Subcutaneous adipose tissue (tissue), 4 donors: ENCODE results near the gene KIRREL3. TPM values are rescaled to one million over a fixed set of nuclear protein-coding genes. Genes with fewer than 3 reads are reported as not detected.

Experiments
- total RNA-seq, 4 donors: library from RNA; depleted of rRNA; stranded (reverse); fragments of >200 nt; gene quantifications; one replicate each; pipeline ENCODE4 v1.1.0, GENCODE V29; 2016
- TF ChIP-seq, protein P1 (sequence below): fragments of 450-650 bp; IDR thresholded peaks from one replicate; pipeline ENCODE4 v1.5.1; 2016; ENCODE audit warnings: low read depth, mild to moderate bottlenecking, control low read depth, antibody characterized with exemption, moderate library complexity

The KIRREL3 gene
- total RNA-seq, 4 donors from 2014 or later, result not detected

DNA sequence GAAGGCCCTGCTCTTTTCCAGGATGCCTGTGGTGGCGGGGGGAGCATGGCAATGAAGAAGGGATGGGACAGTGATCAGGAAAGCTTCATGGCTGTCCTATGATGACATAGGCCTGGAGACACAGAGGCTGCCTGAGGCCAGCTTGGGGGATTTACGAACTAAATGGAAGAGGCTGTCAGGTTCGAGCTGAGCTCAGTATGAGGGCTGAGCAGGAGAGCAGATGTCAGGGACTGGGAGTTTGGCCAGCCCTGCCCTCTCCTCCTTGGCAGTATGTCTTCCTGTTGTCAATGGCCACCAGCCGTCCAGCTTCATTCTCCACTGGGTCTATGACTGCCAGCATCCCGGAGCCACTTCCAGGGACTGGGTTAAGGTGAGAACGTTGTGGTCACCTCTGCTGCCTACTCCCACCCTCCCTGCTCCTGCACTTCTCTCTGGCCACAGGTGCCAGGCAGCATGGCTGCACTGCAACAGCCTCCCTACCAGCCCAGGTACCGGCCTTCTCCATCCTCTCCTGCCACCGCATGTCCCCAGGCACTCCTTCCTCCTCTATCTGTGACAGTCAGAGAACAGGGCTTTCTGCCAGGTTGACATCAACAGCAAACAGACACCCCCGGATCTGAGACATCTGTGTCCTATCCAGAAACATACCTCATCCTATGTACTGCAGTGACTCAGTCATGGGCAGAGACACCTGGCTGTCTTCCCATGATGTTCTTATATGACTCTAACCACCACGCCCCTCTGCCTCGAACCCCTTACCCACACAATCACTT is 75.1 kb downstream of the KIRREL3 start:
- TF ChIP-seq, protein P1, sequence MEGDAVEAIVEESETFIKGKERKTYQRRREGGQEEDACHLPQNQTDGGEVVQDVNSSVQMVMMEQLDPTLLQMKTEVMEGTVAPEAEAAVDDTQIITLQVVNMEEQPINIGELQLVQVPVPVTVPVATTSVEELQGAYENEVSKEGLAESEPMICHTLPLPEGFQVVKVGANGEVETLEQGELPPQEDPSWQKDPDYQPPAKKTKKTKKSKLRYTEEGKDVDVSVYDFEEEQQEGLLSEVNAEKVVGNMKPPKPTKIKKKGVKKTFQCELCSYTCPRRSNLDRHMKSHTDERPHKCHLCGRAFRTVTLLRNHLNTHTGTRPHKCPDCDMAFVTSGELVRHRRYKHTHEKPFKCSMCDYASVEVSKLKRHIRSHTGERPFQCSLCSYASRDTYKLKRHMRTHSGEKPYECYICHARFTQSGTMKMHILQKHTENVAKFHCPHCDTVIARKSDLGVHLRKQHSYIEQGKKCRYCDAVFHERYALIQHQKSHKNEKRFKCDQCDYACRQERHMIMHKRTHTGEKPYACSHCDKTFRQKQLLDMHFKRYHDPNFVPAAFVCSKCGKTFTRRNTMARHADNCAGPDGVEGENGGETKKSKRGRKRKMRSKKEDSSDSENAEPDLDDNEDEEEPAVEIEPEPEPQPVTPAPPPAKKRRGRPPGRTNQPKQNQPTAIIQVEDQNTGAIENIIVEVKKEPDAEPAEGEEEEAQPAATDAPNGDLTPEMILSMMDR, result no peak

DNA sequence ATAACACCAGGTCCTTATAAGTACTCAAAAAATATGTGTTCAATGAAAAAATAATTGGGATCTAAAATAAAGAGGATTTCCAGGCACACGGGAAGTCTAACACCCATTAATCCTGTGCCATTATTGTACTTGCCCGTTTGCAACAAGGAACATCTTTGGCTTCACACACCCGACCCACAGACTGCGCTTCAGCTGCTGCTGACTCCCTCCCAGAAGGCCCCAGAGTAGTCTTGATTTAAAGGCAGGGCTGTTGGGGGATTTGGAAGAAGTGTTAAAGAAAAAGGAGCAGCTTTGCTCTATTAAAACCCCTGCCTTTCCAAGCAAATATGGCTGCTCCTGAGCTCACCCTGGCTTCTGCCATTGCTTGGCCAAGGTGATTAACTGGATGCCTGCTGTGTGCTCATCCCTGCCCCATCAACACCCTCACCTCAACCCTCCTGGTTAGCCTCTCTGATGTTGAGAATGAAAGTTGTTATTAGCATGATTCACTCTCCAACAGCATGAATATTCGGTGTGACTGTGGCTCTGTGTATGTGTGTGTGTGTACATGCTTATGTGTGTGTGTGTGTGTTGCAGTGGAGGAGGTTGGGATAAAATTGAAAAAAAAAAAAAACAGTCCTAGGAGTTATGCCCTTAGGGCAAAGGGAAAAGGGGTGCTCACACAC is 76.1 kb downstream of the KIRREL3 start:
- TF ChIP-seq, protein P1, result no peak

DNA sequence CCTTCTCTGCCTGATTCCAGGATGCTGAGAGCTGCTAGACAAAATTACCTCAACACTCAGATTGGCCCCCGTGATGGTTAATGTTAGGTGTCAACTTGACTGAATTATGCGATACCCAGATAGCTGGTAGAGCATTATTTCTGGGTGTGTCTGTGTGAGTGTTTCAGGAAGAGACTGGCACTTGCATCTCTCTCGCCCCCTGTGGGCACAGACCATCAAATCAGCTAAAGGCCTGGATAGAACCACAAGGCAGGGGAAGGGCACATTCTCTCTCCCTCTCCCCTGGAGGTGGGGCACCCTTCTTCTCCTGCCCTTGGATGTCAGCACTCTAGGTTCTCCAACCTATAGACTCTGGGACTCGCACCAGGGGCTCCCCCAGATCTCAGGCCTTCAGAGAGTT is 79.7 kb downstream of the KIRREL3 start:
- TF ChIP-seq, protein P1, result no peak

DNA sequence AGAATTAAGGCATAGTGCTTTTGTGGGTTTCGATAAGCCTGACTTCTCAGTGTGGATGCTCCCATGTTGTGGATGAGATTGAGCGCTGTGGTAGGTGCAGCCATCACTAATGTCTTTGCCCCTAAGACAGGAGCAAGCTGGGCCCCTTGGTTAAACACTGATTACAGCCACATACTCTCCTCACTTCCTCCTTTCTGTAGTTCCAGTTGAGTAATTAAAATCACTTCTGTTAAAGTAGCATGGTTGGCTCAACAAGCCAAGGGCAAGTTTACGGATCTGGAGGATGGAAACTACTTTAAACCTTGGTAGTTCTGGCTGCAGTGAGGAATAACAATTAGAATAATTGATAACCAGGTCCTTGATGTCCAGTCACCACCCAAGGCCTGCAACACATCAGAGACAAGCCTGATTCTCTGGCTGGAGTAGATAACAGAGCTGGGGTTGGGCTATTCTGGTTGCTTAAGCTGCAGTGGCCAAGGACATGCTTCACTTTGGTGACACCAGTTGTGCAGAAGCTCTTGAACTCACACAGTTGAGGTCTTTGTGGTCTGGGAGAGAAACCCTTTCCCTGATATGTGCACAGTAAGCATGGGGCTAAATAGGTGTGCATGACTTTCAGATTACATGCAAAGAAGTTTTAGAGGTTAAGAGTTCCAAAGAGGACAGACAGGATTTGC is 81.3 kb downstream of the KIRREL3 start:
- TF ChIP-seq, protein P1, result no peak

DNA sequence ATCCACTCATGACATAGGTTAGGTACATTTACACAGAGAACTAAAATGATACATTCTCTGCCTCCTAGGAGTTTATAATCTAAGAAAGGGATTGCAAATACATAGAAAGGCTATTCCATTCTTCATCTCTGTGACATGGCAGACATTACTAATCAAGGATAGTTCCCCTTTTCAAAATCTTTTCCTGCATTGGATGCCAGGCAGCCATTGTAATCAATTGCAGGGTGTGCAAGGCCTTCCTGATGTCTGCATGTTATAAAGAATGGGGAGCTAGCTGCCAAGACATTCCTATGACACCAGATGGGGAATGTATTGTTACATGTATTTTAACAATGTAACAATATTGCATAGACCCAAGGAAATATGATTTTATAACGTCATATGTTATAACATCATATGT is 82.0 kb downstream of the KIRREL3 start:
- TF ChIP-seq, protein P1, result no peak

DNA sequence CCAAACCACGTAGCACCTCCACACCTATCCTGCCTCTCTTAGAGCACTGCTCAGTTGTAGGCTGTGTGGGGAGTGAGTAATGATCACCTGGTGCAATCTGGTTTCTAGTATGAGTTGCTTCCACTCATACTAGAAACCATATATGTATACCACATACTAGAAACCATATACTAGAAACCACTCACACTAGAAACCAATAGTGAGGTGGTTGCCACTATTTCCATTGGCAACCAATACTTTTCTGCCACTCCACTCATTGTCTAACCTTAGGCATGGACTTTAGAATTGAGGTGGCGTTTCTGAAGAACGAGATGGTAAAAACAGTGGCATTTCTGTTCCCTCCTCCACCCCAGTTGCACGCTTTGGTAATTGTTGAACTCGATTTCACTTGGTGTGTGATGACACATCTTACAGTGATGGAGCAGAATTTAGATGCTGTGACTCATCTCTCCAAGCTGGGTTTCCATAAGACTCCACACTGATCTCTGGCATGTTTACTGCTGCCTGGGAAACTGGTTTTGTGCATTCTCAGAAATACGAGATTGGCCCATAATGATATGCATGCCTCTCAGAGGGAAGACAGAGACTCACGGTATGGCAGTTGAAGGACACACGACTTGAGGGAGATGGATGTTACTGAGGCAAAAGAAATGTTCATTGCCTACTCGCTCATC is 82.9 kb downstream of the KIRREL3 start:
- TF ChIP-seq, protein P1, result no peak

DNA sequence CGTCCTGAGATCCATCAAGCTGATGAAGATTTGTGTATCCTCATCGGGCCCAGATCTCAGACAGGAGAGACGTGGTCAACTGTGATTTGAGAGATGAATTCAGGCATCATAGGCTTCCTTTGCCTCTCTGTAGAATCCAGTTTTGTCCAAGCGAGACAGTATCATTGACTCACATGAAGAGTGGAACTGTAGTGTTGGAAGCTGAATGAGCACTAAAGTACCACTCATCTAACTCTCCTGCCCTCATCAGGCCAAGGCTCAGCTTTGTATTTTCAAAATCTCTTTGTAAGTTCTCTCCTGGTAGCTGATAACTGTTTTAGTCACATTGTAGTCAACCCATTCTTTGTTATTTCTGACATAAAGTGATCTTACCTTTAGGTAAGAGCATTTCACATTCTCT is 85.1 kb downstream of the KIRREL3 start:
- TF ChIP-seq, protein P1, result no peak
